Endothelial cell (in vitro differentiated cells): ENCODE results near the gene SULT4A1. TPM values are rescaled to one million over a fixed set of nuclear protein-coding genes. Genes with fewer than 3 reads are reported as not detected.

ENCODE experiments used
- DNase-seq: peaks from one replicate; pipeline ENCODE4 v3.0.0; 2021; ENCODE audit warnings: low spot score
- H3K27ac Mint-ChIP-seq: one replicate; pipeline ENCODE4 v1.8.0; 2021; ENCODE audit warnings: mixed read lengths, inconsistent platforms; ENCODE audit not compliant: unreplicated experiment
- H3K27me3 Mint-ChIP-seq: one replicate; pipeline ENCODE4 v1.8.0; 2021; ENCODE audit warnings: mild to moderate bottlenecking, moderate library complexity, mixed read lengths, inconsistent platforms; ENCODE audit not compliant: unreplicated experiment
- H3K36me3 Mint-ChIP-seq: one replicate; pipeline ENCODE4 v1.8.0; 2021; ENCODE audit warnings: mild to moderate bottlenecking, low read depth, mixed read lengths, inconsistent platforms; ENCODE audit not compliant: unreplicated experiment
- H3K4me1 Mint-ChIP-seq: one replicate; pipeline ENCODE4 v1.8.0; 2021; ENCODE audit warnings: mild to moderate bottlenecking, mixed read lengths, inconsistent platforms; ENCODE audit not compliant: unreplicated experiment
- H3K4me3 Mint-ChIP-seq: one replicate; pipeline ENCODE4 v1.8.0; 2021; ENCODE audit warnings: mild to moderate bottlenecking, mixed read lengths, inconsistent platforms; ENCODE audit not compliant: unreplicated experiment
- H3K9me3 Mint-ChIP-seq: one replicate; pipeline ENCODE4 v1.8.0; 2021; ENCODE audit warnings: mixed read lengths, inconsistent platforms; ENCODE audit not compliant: unreplicated experiment
- total RNA-seq: library from RNA; stranded (reverse); fragmentation: NEBNext Ultra II Directional; extraction: Animal tissue kit (Norgen Biotek cat#: 25700); gene quantifications from one replicate; pipeline ENCODE4 v1.2.1, GENCODE V29; 2021; ENCODE audit not compliant: unreplicated experiment
- TF ChIP-seq, protein P1 (sequence below): fragments of 200-600 bp; sonication (generic); IDR thresholded peaks from one replicate; pipeline ENCODE4 v1.5.0; 2021; ENCODE audit warnings: antibody characterized with exemption; ENCODE audit not compliant: unreplicated experiment

SULT4A1 gene
- total RNA-seq, 1 donor from 2014 or later = 16.5 TPM

DNA sequence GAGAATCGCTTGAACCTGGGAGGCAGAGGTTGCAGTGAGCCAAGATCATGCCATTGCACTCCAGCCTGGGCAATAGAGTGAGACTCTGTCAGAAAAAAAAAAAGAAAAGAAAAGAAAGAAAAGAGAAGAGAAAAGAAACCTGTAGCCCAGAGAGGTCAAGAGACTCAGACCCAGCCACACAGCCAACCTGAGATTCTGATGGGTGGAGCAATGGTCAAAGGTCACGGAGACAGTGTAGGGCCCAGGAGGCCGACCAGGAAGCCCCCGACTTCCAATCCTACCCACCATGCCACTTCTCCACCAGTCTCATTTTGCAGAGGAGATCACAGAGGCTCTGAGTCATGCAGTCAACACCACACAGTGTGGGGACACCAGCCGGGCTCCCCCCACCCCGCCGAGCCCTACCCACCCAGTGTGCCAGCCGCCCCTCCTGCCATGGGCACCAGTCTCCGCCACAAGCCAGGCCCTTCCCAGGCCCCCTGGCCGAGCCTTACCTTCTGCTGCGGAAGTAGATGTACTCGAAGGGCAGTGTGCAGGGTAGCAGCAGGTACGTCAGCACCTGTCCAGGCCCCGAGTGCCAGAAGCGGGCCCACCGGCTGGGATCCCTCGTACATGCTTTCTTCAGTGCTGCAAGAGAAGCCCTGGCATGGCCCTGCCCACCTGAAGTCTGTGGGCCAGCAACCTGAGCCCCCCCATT is 21.6 kb upstream of the SULT4A1 start:
- Mint-ChIP-seq H3K4me1 (peaks cover 3% of the 10 kb centered on the region), H3K27ac (no peak overlapping the region), H3K9me3 (no peaks in the 10 kb centered on the region), H3K27me3 (peaks cover 11% of the 10 kb centered on the region), H3K36me3 (peaks cover 4% of the 10 kb centered on the region), H3K4me3 (no peak overlapping the region)
- TF ChIP-seq, protein P1, sequence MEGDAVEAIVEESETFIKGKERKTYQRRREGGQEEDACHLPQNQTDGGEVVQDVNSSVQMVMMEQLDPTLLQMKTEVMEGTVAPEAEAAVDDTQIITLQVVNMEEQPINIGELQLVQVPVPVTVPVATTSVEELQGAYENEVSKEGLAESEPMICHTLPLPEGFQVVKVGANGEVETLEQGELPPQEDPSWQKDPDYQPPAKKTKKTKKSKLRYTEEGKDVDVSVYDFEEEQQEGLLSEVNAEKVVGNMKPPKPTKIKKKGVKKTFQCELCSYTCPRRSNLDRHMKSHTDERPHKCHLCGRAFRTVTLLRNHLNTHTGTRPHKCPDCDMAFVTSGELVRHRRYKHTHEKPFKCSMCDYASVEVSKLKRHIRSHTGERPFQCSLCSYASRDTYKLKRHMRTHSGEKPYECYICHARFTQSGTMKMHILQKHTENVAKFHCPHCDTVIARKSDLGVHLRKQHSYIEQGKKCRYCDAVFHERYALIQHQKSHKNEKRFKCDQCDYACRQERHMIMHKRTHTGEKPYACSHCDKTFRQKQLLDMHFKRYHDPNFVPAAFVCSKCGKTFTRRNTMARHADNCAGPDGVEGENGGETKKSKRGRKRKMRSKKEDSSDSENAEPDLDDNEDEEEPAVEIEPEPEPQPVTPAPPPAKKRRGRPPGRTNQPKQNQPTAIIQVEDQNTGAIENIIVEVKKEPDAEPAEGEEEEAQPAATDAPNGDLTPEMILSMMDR = no peak
- DNase-seq = no peak

GRCh38 chr22:43883012-43883661 is 20.8 kb upstream of the SULT4A1 start:
- Mint-ChIP-seq H3K4me3 (no peak overlapping the region), H3K27me3 (peaks cover 11% of the 10 kb centered on the region), H3K27ac (no peak overlapping the region), H3K9me3 (no peaks in the 10 kb centered on the region), H3K4me1 (peaks cover 3% of the 10 kb centered on the region), H3K36me3 (peaks cover 4% of the 10 kb centered on the region)
- peak; percentile 75 for DNase-seq
- TF ChIP-seq, protein P1 = peak; percentile 74

GRCh38 chr22:43882122-43882767 is 19.9 kb upstream of the SULT4A1 start:
- H3K27ac Mint-ChIP-seq = no peak overlapping the region
- TF ChIP-seq, protein P1 = no peak
- DNase-seq = no peak
- peaks cover 11% of the 10 kb centered on the region for H3K27me3 Mint-ChIP-seq
- H3K4me3 Mint-ChIP-seq = no peak overlapping the region
- H3K9me3 Mint-ChIP-seq = no peaks in the 10 kb centered on the region
- peaks cover 4% of the 10 kb centered on the region for H3K36me3 Mint-ChIP-seq
- H3K4me1 Mint-ChIP-seq = peaks cover 3% of the 10 kb centered on the region

DNA sequence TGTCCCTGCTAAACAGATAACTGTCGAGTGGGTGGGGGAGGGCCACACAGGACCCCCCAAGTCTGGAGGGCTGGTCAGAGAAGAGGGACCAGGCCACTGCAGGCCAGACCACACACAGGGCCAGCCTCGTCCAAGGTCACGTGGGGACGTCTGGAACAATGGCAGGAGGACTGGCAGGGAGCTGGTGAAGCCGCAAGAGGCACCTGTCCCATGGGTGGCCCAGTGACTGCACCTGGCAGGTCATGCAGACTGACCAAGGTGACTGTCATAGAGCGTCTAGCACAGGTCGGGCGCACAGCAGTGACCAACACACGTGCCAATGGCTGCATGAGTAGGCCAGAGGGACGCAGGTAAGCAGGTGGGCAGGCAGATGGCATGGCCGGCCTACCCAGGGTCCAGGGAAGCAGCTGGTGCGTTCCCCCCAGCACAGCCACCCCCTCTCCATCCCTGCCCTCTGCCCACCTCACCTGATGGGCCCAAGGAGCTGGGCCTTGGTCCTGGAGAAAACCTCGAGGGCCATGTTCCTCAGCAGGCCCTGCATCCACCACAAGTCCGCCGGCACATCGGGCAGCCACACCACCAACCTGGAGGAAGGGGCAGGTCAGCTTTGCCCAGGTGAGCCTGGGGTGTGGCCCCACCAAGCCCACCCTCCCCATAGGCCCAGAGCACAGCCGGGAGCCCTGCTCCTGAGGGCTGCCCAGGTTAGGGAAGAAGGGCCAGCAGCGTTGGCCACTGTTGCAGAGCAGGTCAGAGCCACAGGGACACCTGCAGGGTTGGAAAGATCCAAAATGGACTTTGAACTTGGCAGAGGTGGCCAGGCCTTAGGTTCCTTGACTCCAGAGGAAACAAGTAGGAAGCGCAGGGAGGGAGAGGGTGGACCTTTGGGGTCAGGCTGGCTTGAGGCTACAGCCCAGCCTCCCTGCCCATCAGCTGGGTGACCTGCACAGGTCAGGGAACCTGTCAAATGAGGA is 19.1 kb upstream of the SULT4A1 start:
- Mint-ChIP-seq H3K27ac (no peak overlapping the region), H3K9me3 (no peaks in the 10 kb centered on the region), H3K4me3 (no peak overlapping the region), H3K36me3 (peaks cover 4% of the 10 kb centered on the region), H3K27me3 (peaks cover 11% of the 10 kb centered on the region), H3K4me1 (peaks cover 3% of the 10 kb centered on the region)
- TF ChIP-seq, protein P1 = no peak
- no peak for DNase-seq
